ENCODE measurements around the gene NARS2.

DNA sequence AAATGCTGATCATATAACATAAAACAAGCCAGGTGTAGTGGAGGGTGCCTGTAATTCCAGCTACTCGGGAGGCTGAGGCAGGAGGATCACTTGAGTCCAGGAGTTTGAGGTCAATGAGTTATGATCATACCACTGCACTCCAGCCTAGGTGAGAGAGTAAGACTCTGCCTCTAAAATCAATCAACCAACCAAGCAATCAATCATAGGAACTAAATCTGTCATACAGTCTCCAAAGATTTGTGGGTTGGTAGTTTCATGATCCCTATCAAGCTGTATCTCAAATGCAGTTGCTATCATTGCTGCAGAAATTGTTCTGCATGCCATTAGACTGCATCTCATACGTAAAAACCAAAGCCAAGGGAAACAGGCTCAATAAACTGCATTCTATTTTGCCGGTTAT is 33.1 kb downstream of the NARS2 start:
- TF ChIP-seq, protein P1, sequence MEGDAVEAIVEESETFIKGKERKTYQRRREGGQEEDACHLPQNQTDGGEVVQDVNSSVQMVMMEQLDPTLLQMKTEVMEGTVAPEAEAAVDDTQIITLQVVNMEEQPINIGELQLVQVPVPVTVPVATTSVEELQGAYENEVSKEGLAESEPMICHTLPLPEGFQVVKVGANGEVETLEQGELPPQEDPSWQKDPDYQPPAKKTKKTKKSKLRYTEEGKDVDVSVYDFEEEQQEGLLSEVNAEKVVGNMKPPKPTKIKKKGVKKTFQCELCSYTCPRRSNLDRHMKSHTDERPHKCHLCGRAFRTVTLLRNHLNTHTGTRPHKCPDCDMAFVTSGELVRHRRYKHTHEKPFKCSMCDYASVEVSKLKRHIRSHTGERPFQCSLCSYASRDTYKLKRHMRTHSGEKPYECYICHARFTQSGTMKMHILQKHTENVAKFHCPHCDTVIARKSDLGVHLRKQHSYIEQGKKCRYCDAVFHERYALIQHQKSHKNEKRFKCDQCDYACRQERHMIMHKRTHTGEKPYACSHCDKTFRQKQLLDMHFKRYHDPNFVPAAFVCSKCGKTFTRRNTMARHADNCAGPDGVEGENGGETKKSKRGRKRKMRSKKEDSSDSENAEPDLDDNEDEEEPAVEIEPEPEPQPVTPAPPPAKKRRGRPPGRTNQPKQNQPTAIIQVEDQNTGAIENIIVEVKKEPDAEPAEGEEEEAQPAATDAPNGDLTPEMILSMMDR (IDR thresholded peaks at IDR 0.05), result no peak
- no peak for TF ChIP-seq POLR2A (IDR thresholded peaks at IDR 0.05)
- TF ChIP-seq POLR2AphosphoS5 (IDR thresholded peaks at IDR 0.05), result no peak
